Panc1 (cell line): ENCODE measurements around the gene DNAH6. TPM values are rescaled to one million over a fixed set of nuclear protein-coding genes. Genes with fewer than 3 reads are reported as not detected.

ENCODE experiments used
- ATAC-seq: fragments of 200-7000 bp; cut with Tn5 transposase; 2 replicates; pipeline ENCODE4 v1.9.1; 2020; ENCODE audit warnings: mild to moderate bottlenecking, moderate library complexity
- BruUV-seq: library from RNA; stranded (reverse); fragments of 400-500 nt; replicated peaks from 2 replicates; lab custom pipeline; 2021; lab: Mats Ljungman, UMichigan
- CTCF ChIA-PET: fragments of 300-600 bp; sonication (Branson Sonifier 250); formaldehyde crosslinking; loops from one replicate; lab custom pipeline; 2022; ENCODE audit warnings: antibody characterized with exemption; lab: Charles Lee
- POLR2A ChIA-PET: fragments of 300-600 bp; sonication (Branson Sonifier 250); formaldehyde crosslinking; loops from one replicate; lab custom pipeline; 2022; ENCODE audit warnings: antibody characterized with exemption; lab: Charles Lee
- DNase-seq: peaks from one replicate; pipeline ENCODE4 v3.0.0-alpha.2; 2010; ENCODE audit warnings: low read depth, low spot score
- H3K27ac ChIP-seq: 2 replicates; pipeline ENCODE4 v1.5.1; 2011; ENCODE audit warnings: mild to moderate bottlenecking, low read length, inconsistent platforms
- H3K27me3 ChIP-seq: fragments of 200-500 bp; sonication (Bioruptor generic); 2 replicates; pipeline ENCODE4 v1.6.0; 2014; ENCODE audit warnings: low read length, inconsistent platforms; ENCODE audit not compliant: control insufficient read depth, insufficient read depth
- H3K36me3 ChIP-seq: fragments of 200-500 bp; sonication (Bioruptor generic); 2 replicates; pipeline ENCODE4 v1.5.1; 2014; ENCODE audit warnings: inconsistent platforms, mild to moderate bottlenecking, low read length, moderate library complexity; ENCODE audit not compliant: control insufficient read depth, insufficient read depth
- H3K4me1 ChIP-seq: 2 replicates; pipeline ENCODE4 v1.5.1; 2011; ENCODE audit warnings: inconsistent platforms, mild to moderate bottlenecking, low read length, moderate library complexity; ENCODE audit not compliant: control insufficient read depth, insufficient read depth
- H3K4me3 ChIP-seq, 2 experiments: 2 replicates each; pipeline ENCODE4 v1.5.1; 2011 to 2012; ENCODE audit warnings: low read depth in 2 of 2, low read length in 2 of 2, mild to moderate bottlenecking in 2 of 2, inconsistent platforms in 1 of 2, moderate library complexity in 1 of 2
- H3K9me3 ChIP-seq: fragments of 200-500 bp; sonication (Bioruptor generic); 2 replicates; pipeline ENCODE4 v1.5.1; 2014; ENCODE audit warnings: low read depth, mild to moderate bottlenecking, inconsistent platforms, low read length, moderate library complexity; ENCODE audit not compliant: control insufficient read depth, insufficient read depth
- CTCF ChIP-seq: fragments of 450-650 bp; IDR thresholded peaks from 2 replicates; pipeline ENCODE4 v1.5.1; 2017; ENCODE audit warnings: mild to moderate bottlenecking
- POLR2AphosphoS5 ChIP-seq: IDR thresholded peaks from 2 replicates; pipeline ENCODE4 v1.6.1; 2012; ENCODE audit warnings: mild to moderate bottlenecking, low read depth, low read length, moderate library complexity
- REST ChIP-seq, 2 experiments: IDR thresholded peaks; 2 replicates each; pipeline ENCODE4 v1.6.1; 2011 to 2012; ENCODE audit warnings: low read depth in 2 of 2, control low read depth in 1 of 2, low read length in 1 of 2, mild to moderate bottlenecking in 1 of 2, moderate library complexity in 1 of 2; ENCODE audit not compliant: insufficient read depth in 1 of 2
- SIN3A ChIP-seq: IDR thresholded peaks from 2 replicates; pipeline ENCODE4 v1.6.1; 2012; ENCODE audit warnings: low read depth, mild to moderate bottlenecking, low read length, moderate library complexity, borderline replicate concordance; ENCODE audit not compliant: insufficient read depth
- TCF7L2 ChIP-seq: IDR thresholded peaks from 2 replicates; pipeline ENCODE4 v1.6.1; 2011; ENCODE audit warnings: mild to moderate bottlenecking, low read depth, low read length, inconsistent platforms
- in situ Hi-C: cut with HindIII; loops from 2 replicates; pipeline ENCODE4 v1.10.0; 2016; ENCODE audit warnings: low sequenced_read_pairs, low pct_unique_long_range_greater_than_20kb
- intact Hi-C: fragments of 100-400 bp; cut with micrococcal nuclease; formaldehyde crosslinking; loops from one replicate; pipeline ENCODE4 v1.10.0; 2022; ENCODE audit not compliant: unreplicated experiment
- total RNA-seq: library from RNA; stranded (reverse); gene quantifications from one replicate; pipeline ENCODE4 v1.2.1, GENCODE V29; 2021; ENCODE audit not compliant: unreplicated experiment

Gene DNAH6
- total RNA-seq, 1 experiment from 2014 or later: 0.26 TPM

GRCh38 chr2:84631985-84632384 is 115.7 kb downstream of the DNAH6 start:
- ATAC-seq (no peak), DNase-seq (no peak)
- ChIA-PET CTCF (no interaction called here), POLR2A (interaction anchor here (0.6 kb wide), 1 partner anchor 327 kb away, joined by 15 read pairs; no protein-coding TSS in a partner anchor)
- no TSS peak for BruUV-seq
- no peak overlapping the region for H3K27ac ChIP-seq
- H3K36me3 ChIP-seq: no peaks in the 10 kb centered on the region
- H3K4me1 ChIP-seq: no peaks in the 10 kb centered on the region
- H3K9me3 ChIP-seq: no peaks in the 10 kb centered on the region
- peaks cover 4% of the 10 kb centered on the region; the same call in 1 of the 2 replicates for H3K27me3 ChIP-seq
- TF ChIP-seq TCF7L2 (no peak), SIN3A (no peak), POLR2AphosphoS5 (no peak), REST (IDR thresholded peaks at IDR 0.05; ENCODE audit: insufficient read depth in 1 of 2, low read depth in 2 of 2, low read length in 1 of 2) (no peak), CTCF (no peak)
- no peak overlapping the region for H3K4me3 ChIP-seq
- in situ Hi-C loops (no loop called here), intact Hi-C loops (loop anchor here (1.0 kb wide), 1 partner anchor 136 kb away; no protein-coding TSS in a partner anchor)

- DNase-seq (no peak), ATAC-seq (no peak)
- H3K27ac ChIP-seq: no peak overlapping the region
- no peak overlapping the region for H3K4me3 ChIP-seq
- no TSS peak for BruUV-seq
- CTCF ChIA-PET: no interaction called here
- TF ChIP-seq SIN3A (no peak), TCF7L2 (no peak), REST (IDR thresholded peaks at IDR 0.05; ENCODE audit: insufficient read depth in 1 of 2, low read depth in 2 of 2, low read length in 1 of 2) (no peak), CTCF (no peak), POLR2AphosphoS5 (no peak)
- H3K4me1 ChIP-seq: no peaks in the 10 kb centered on the region
- POLR2A ChIA-PET: no interaction called here
- H3K36me3 ChIP-seq: no peaks in the 10 kb centered on the region
- intact Hi-C loops (no loop called here), in situ Hi-C loops (no loop called here)
- no peaks in the 10 kb centered on the region for H3K27me3 ChIP-seq
- no peaks in the 10 kb centered on the region for H3K9me3 ChIP-seq
These were observed 120.0 kb downstream of the DNAH6 start for GRCh38 chr2:84636080-84636971.
